Regular cardiac myocyte (primary cell): ENCODE measurements around the gene GPRC5A. TPM values are rescaled to one million over a fixed set of nuclear protein-coding genes. Genes with fewer than 3 reads are reported as not detected.

ENCODE experiments used
- total RNA-seq: library from RNA; depleted of rRNA; stranded (reverse); fragments of >200 nt; gene quantifications from 2 replicates; pipeline ENCODE4 v1.2.3, GENCODE V29; 2014

GPRC5A gene, protein sequence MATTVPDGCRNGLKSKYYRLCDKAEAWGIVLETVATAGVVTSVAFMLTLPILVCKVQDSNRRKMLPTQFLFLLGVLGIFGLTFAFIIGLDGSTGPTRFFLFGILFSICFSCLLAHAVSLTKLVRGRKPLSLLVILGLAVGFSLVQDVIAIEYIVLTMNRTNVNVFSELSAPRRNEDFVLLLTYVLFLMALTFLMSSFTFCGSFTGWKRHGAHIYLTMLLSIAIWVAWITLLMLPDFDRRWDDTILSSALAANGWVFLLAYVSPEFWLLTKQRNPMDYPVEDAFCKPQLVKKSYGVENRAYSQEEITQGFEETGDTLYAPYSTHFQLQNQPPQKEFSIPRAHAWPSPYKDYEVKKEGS
- 18.6 and 37.8 TPM in 2 replicates for total RNA-seq

DNA sequence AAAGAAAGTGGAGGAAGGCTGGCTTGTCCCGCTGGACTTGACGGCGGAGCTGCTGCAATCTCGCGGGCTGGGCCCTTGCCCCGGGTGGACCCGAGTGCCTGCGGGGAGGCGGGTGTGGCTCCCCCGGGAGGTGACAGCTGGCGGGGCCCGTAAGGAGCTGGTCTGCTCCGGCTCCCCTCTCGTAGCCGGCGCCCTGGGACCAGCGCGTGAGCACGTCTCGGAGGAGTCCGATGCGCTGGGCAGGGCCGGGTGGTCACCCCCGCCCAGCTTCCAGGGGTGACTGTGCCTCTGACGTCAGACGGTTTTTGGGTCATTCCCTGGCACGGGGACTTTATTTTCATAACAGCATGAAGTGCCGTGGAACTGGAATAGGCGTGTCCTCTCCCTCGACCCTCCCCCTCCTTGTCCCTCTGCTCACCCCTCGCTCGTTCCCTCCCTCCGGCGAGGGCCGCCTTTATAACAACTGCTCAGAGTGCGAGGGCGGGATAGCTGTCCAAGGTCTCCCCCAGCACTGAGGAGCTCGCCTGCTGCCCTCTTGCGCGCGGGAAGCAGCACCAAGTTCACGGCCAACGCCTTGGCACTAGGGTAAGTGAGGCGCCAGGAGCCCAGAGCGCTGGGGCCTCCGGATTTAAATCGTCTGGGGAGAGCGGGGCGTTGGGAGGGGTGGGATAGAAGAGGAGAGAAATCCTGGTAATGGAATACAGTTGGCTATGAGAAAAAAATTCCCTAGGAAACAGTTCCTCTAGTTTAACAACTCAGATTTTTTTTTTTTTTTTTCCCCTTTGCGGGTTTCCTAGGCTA lies at the start of gene GPRC5A:
GPRC5A (plus strand) TSS at position 483 of the 801 bp plus-strand sequence. CDS start 16,688 bp downstream, outside the sequence.

DNA sequence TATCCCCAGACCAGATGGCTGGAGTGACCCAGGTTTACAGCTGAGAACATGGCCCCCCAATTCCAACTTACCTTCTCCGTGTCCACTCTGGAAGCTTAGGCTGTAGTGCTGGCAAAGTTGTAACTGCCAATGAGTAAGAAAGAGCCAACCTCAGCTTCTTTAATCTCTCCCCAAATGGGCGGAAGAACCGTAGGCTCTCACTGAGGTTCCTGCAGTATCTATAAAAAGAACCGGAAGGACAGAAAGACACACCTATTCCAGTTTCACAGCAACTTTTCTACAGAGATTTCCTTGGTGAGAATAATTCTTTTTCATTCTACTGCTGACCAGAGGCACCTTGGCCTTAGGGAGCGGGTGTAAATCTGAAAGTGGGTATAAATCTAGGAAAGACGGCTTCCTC lies 60.7 kb downstream of the GPRC5A start, which contains the start of gene GPRC5D:
GPRC5D (minus strand) TSS at position 135 of the 400 bp plus-strand sequence. CDS start 1,786 bp downstream, outside the sequence.

Other genes starting within 250 kb of the GPRC5A start
- 0.19 and 0.28 TPM in 2 replicates for gene GPR19, start 195.4 kb upstream of the GPRC5A start, total RNA-seq
- gene CDKN1B, start 174.2 kb upstream of the GPRC5A start, total RNA-seq: 51.0 and 52.0 TPM in 2 replicates
- gene APOLD1, start 105.9 kb upstream of the GPRC5A start, total RNA-seq: 56.6 and 77.2 TPM in 2 replicates
- 80.1 and 99.2 TPM in 2 replicates for gene DDX47, start 78.2 kb upstream of the GPRC5A start, total RNA-seq
- not detected in 2 replicates for gene GPRC5D, start 60.6 kb downstream of the GPRC5A start, total RNA-seq
- 10.0 and 15.2 TPM in 2 replicates for gene HEBP1, start 108.7 kb downstream of the GPRC5A start, total RNA-seq
- gene FAM234B, start 152.8 kb downstream of the GPRC5A start, total RNA-seq: 9.2 and 15.8 TPM in 2 replicates
- gene GSG1, start 212.1 kb downstream of the GPRC5A start, total RNA-seq: 0.19 and 0.85 TPM in 2 replicates